AG04450 (cell line): Measurements from ENCODE around the gene CCSAP. TPM values are rescaled to one million over a fixed set of nuclear protein-coding genes. Genes with fewer than 3 reads are reported as not detected.

ENCODE experiments used
- CTCF ChIA-PET: fragments of 300-600, 350-600 bp; formaldehyde crosslinking; extraction: SDS; loops from one replicate; lab custom pipeline; 2022; ENCODE audit warnings: antibody characterized with exemption, inconsistent platforms; lab: Charles Lee
- POLR2A ChIA-PET: fragments of 350-600 bp; formaldehyde crosslinking; extraction: SDS; loops from one replicate; lab custom pipeline; 2021; ENCODE audit warnings: antibody characterized with exemption, inconsistent platforms; lab: Yijun Ruan, JAX
- DNase-seq: peaks from one replicate; pipeline ENCODE4 v3.0.0-alpha.2; 2011; ENCODE audit warnings: low read depth, low spot score
- H3K27ac ChIP-seq: one replicate; pipeline ENCODE4 v1.5.1; 2012; ENCODE audit warnings: low read depth, low read length, control low read depth
- H3K27me3 ChIP-seq: one replicate; pipeline ENCODE4 v1.6.0; 2012; ENCODE audit warnings: low read length; ENCODE audit not compliant: control insufficient read depth, insufficient read depth
- H3K4me3 ChIP-seq: 2 replicates; pipeline ENCODE4 v1.5.1; 2011; ENCODE audit warnings: mild to moderate bottlenecking, low read depth, low read length, control low read depth
- H3K9me3 ChIP-seq: 2 replicates; pipeline ENCODE4 v1.5.1; 2012; ENCODE audit warnings: low read length; ENCODE audit not compliant: control insufficient read depth, insufficient read depth
- polyA plus RNA-seq: library from polyadenylated mRNA; depleted of rRNA; stranded (reverse); fragments of >200 nt; gene quantifications from 2 replicates; pipeline ENCODE4 v1.2.3, GENCODE V29; 2011
- TF ChIP-seq, protein P1 (sequence below): IDR thresholded peaks from 2 replicates; pipeline ENCODE4 v1.5.1; 2011; ENCODE audit warnings: low read depth, low read length, control low read depth, inconsistent platforms

CCSAP gene
- polyA plus RNA-seq, 1 experiment, result 4.3 TPM

DNA sequence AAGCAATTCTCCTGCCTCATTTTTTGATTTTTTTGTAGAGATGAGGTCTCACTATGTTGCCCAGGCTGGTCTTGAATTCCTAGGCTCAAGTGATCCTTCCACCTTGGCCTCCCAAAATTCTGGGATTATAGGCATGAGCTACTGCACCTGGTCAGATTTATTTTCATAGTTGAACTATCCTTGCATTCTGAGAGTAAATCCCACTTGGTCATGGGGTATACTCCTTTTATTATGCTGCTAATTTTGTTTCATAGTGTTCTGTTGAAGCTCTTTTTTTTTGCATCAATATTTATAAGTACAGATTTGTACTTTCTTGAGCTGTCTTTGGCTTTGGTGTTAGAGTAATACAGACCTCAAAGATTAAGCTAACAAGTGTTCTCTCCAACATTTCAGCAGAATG lies 12.8 kb upstream of the CCSAP start:
- no peak overlapping the region for H3K27ac ChIP-seq
- H3K4me3 ChIP-seq, result no peak overlapping the region
- no peak for DNase-seq
- H3K27me3 ChIP-seq, result peaks cover 24% of the 10 kb centered on the region
- TF ChIP-seq, protein P1, sequence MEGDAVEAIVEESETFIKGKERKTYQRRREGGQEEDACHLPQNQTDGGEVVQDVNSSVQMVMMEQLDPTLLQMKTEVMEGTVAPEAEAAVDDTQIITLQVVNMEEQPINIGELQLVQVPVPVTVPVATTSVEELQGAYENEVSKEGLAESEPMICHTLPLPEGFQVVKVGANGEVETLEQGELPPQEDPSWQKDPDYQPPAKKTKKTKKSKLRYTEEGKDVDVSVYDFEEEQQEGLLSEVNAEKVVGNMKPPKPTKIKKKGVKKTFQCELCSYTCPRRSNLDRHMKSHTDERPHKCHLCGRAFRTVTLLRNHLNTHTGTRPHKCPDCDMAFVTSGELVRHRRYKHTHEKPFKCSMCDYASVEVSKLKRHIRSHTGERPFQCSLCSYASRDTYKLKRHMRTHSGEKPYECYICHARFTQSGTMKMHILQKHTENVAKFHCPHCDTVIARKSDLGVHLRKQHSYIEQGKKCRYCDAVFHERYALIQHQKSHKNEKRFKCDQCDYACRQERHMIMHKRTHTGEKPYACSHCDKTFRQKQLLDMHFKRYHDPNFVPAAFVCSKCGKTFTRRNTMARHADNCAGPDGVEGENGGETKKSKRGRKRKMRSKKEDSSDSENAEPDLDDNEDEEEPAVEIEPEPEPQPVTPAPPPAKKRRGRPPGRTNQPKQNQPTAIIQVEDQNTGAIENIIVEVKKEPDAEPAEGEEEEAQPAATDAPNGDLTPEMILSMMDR, result no peak
- POLR2A ChIA-PET, result no interaction called here
- CTCF ChIA-PET, result interaction anchor here (1.5 kb wide), 1 partner anchor 127 kb away, joined by 3 read pairs; no protein-coding TSS in a partner anchor
- no peaks in the 10 kb centered on the region for H3K9me3 ChIP-seq

- POLR2A ChIA-PET, result no interaction called here
Measured at GRCh38 chr1:229354226-229354625, 11.4 kb upstream of the CCSAP start.

DNA sequence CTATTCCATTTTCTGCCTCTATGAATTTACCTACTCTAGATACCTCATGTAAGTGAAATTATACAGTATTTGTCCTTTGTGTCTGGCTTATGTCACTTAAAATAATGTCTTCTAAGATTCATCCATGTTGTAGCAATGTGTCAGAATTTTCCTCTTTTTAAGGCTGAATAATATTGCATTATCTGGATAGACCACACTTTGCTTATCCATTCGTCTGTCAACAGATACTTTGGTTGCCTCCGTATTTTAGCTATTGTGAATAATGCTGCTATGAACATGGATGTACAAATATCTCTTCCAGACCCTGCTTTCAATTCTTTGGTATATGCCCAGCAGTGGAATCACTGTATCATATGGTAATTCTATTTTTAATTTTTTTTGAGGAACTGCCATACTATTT lies 10.1 kb upstream of the CCSAP start:
- Histone ChIP-seq H3K27ac (no peak overlapping the region), H3K27me3 (peaks cover 12% of the 10 kb centered on the region), H3K4me3 (no peak overlapping the region), H3K9me3 (no peaks in the 10 kb centered on the region)
- TF ChIP-seq, protein P1, result no peak
- ChIA-PET CTCF (no interaction called here), POLR2A (no interaction called here)
- DNase-seq, result no peak

More at GRCh38 chr1:229354226-229354625, 11.4 kb upstream of the CCSAP start:
- Histone ChIP-seq H3K4me3 (no peak overlapping the region), H3K9me3 (no peaks in the 10 kb centered on the region), H3K27me3 (peaks cover 14% of the 10 kb centered on the region), H3K27ac (no peak overlapping the region)
- TF ChIP-seq, protein P1, result no peak
- DNase-seq, result no peak
- CTCF ChIA-PET, result interaction anchor here (1.0 kb wide), 1 partner anchor 128 kb away, joined by 4 read pairs; no protein-coding TSS in a partner anchor

DNA sequence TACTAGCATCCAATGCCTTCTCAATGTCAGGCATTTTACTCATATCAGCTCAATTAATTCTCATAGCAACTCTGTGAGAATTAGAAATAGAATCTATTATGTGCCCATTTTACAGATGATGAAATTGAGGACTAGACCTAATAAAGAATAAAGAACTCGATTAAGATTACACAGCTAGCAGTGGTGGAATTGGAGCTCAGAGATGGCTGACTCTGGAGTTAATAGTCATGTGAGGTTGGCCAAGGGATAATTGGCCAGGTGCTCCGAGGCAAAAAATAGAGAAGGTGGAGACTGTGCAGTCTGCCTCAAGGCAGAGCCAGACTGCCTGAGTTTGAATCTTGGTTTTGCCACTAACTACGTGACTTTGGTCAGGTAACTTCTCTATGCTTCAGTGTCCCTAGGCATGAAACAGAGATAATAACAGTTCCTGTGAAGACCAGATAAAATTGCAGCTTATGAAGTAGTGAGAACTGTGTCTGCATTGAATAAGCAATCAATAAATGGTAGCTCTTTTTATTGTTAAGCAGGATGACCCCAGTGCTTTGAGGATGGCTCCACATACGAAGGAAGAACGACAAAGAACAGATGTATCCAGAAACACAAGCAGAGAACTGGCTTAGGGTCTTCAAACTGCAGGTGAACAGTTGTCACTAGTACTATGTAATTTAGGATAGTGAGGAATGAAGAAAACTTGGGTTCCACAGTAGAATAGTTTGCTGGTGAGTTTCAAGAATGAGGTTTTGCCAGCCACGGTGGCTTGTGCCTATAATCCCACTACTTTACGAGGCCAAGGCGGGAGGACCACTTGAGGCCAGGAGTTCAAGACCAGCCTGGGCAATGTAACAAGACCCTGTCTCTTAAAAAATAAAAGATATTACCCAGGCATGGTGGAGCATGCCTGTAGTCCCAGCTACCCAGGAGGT lies 6.9 kb upstream of the CCSAP start:
- H3K27ac ChIP-seq, result no peak overlapping the region
- DNase-seq, result no peak
- TF ChIP-seq, protein P1, result no peak
- H3K27me3 ChIP-seq, result peaks cover 12% of the 10 kb centered on the region
- CTCF ChIA-PET, result interaction anchor here (0.8 kb wide), 1 partner anchor 133 kb away, joined by 3 read pairs; no protein-coding TSS in a partner anchor
- POLR2A ChIA-PET, result no interaction called here
- H3K4me3 ChIP-seq, result no peak overlapping the region
- H3K9me3 ChIP-seq, result peaks cover 3% of the 10 kb centered on the region; the same call in 1 of the 2 replicates

- DNase-seq, result no peak
- TF ChIP-seq, protein P1, result no peak
- no peak overlapping the region for H3K27ac ChIP-seq
- POLR2A ChIA-PET, result no interaction called here
- H3K9me3 ChIP-seq, result peaks cover 3% of the 10 kb centered on the region; the same call in 1 of the 2 replicates
- CTCF ChIA-PET, result interaction anchor here (0.7 kb wide), 1 partner anchor 89 kb away, joined by 3 read pairs; no protein-coding TSS in a partner anchor
- no peak overlapping the region for H3K4me3 ChIP-seq
- H3K27me3 ChIP-seq, result peaks cover 12% of the 10 kb centered on the region
Measured at GRCh38 chr1:229347528-229347927, 4.7 kb upstream of the CCSAP start.
